ENCODE data around the gene CAMK2G. TPM values are rescaled to one million over a fixed set of nuclear protein-coding genes. Genes with fewer than 3 reads are reported as not detected.
A peak's percentile ranks its signal among the peaks of the same experiment; 100 is the strongest.
"Not testable (repeated sequence)": the region's sequence is repeated elsewhere in the genome, so short reads cannot be mapped to it uniquely, and the experiment has no call there.

The CAMK2G gene
- polyA plus RNA-seq, 2 of the 4 experiments (the other 2 are of a cell fraction), result 22.6 to 25.5 TPM

- ChIA-PET POLR2A (no interaction called here), CTCF (interaction anchor here (1.4 to 26.6 kb wide), 6 partner anchors 9 to 41 kb away, joined by 4 to 936 read pairs (median 14); partner anchors contain the start of gene PLAU)
- DNase-seq (ENCODE audit: low read depth in 1 of 2, low spot score in 1 of 2) (no peak), ATAC-seq (no peak), FAIRE-seq (no peak)
- Histone ChIP-seq H3K27ac (peak overlapping the region in 1 of 2 experiments; percentile 98; a peak in 2 of 6 replicates), H3K9me3 (no peaks in the 10 kb centered on the region), H3K4me1 (peaks cover 67% of the 10 kb centered on the region), H3K4me3 (no peak overlapping the region), H3K4me2 (no peak overlapping the region)
- WGBS (ENCODE audit: missing lambda C conversion rate), result 88% methylated on average over 1 of the region's 1 CpG
- no peak for TF ChIP-seq MAX (IDR thresholded peaks at IDR 0.05)
- TF ChIP-seq FOSL2 (IDR thresholded peaks at IDR 0.05), result no peak
- TF ChIP-seq FOSL2 (CRISPR knock-in tag; IDR thresholded peaks at IDR 0.05), result no peak
These were observed 23.3 kb upstream of the CAMK2G start for GRCh38 chr10:73897693-73898092.

GRCh38 chr10:73895381-73895780 is 21.0 kb upstream of the CAMK2G start:
- not testable (repeated sequence) for H3K9me3 ChIP-seq; H3K4me2 ChIP-seq; FAIRE-seq; H3K4me3 ChIP-seq; ATAC-seq; DNase-seq (ENCODE audit: low read depth in 1 of 2, low spot score in 1 of 2)
- POLR2A ChIA-PET, result interaction anchor here (1.9 kb wide), 1 partner anchor 12 kb away, joined by 13 read pairs; no protein-coding TSS in a partner anchor
- Histone ChIP-seq H3K4me1 (peaks cover 66% of the 10 kb centered on the region), H3K27ac (peak overlapping the region; percentile 31 to 98; a peak in 5 of 6 replicates)
- CTCF ChIA-PET, result interaction anchor here (0.6 to 26.6 kb wide), 6 partner anchors 8 to 208 kb away, joined by 3 to 936 read pairs (median 13); partner anchors contain the start of gene PLAU
- 95% methylated on average over 9 of the region's 9 CpGs for WGBS (ENCODE audit: missing lambda C conversion rate)

GRCh38 chr10:73894245-73894971 is 20.1 kb upstream of the CAMK2G start:
- CTCF ChIA-PET, result interaction anchor here (0.6 to 26.6 kb wide), 11 partner anchors 7 to 209 kb away, joined by 3 to 936 read pairs (median 3); partner anchors contain the start of gene PLAU
- H3K27ac ChIP-seq, result peak overlapping the region; percentile 97 to 98
- DNase-seq (ENCODE audit: low read depth in 1 of 2, low spot score in 1 of 2) (peak in 1 of 2 experiments; percentile 58), FAIRE-seq (no peak), ATAC-seq (peak; percentile 49 to 67; a peak in 3 of 6 replicates)
- no peaks in the 10 kb centered on the region for H3K9me3 ChIP-seq
- TF ChIP-seq ESRRA (IDR thresholded peaks at IDR 0.05; ENCODE audit: borderline replicate concordance, low read length) (no peak), EP300 (IDR thresholded peaks at IDR 0.05) (0 out of 5 replicates have a peak, but pooled peaks of 1 of the 2 experiments have one; percentile 16), RARB (CRISPR knock-in tag; IDR thresholded peaks at IDR 0.05) (no peak), HDAC2 (IDR thresholded peaks at IDR 0.05) (no peak), HOXB13 (CRISPR knock-in tag; IDR thresholded peaks at IDR 0.05; ENCODE audit: low read depth) (no peak), FOSB (CRISPR knock-in tag; IDR thresholded peaks at IDR 0.05) (no peak), FOSL2 (IDR thresholded peaks at IDR 0.05) (0 out of 2 replicates have a peak, but pooled peaks have one; percentile 44), FOSL2 (CRISPR knock-in tag; IDR thresholded peaks at IDR 0.05) (peak; percentile 74), JUNB (IDR thresholded peaks at IDR 0.05) (0 out of 2 replicates have a peak, but pooled peaks have one; percentile 54), EHMT2 (IDR thresholded peaks at IDR 0.05; ENCODE audit: low read depth) (no peak), GATA3 (IDR thresholded peaks at IDR 0.05; ENCODE audit: borderline replicate concordance) (peak; percentile 45; the same call in 1 of the 2 replicates), MAX (IDR thresholded peaks at IDR 0.05) (0 out of 2 replicates have a peak, but pooled peaks have one; percentile 23)
- POLR2A ChIA-PET, result interaction anchor here (0.7 to 1.9 kb wide), 3 partner anchors 13 to 47 kb away, joined by 3 to 13 read pairs (median 4); no protein-coding TSS in a partner anchor
- H3K4me1 ChIP-seq, result peaks cover 59% of the 10 kb centered on the region
- 63% methylated on average over 6 of the region's 6 CpGs for WGBS (ENCODE audit: missing lambda C conversion rate)
- peak overlapping the region; percentile 71 for H3K4me2 ChIP-seq
- no peak overlapping the region for H3K4me3 ChIP-seq

GRCh38 chr10:73893426-73893825 is 19.1 kb upstream of the CAMK2G start:
- no peak for DNase-seq (ENCODE audit: low read depth in 1 of 2, low spot score in 1 of 2)
- CTCF ChIA-PET, result interaction anchor here (0.9 to 26.6 kb wide), 8 partner anchors 13 to 63 kb away, joined by 3 to 936 read pairs (median 5); partner anchors contain the start of gene PLAU
- H3K4me3 ChIP-seq, result no peak overlapping the region; the same call in 2 of the 3 replicates
- 60% methylated on average over 8 of the region's 8 CpGs for WGBS (ENCODE audit: missing lambda C conversion rate)
- ATAC-seq, result peak in 1 of 2 experiments; percentile 39; a peak in 3 of 6 replicates
- POLR2A ChIA-PET, result interaction anchor here (1.2 to 7.9 kb wide), 2 partner anchors 14 to 47 kb away, joined by 3 to 98 read pairs; no protein-coding TSS in a partner anchor
- no peak for FAIRE-seq
- peaks cover 60% of the 10 kb centered on the region for H3K4me1 ChIP-seq
- H3K9me3 ChIP-seq, result no peaks in the 10 kb centered on the region
- H3K27ac ChIP-seq, result peak overlapping the region; percentile 97 to 98
- TF ChIP-seq ZSCAN20 (CRISPR knock-in tag; IDR thresholded peaks at IDR 0.05) (no peak), MAX (IDR thresholded peaks at IDR 0.05) (no peak)
- peak overlapping the region; percentile 71 for H3K4me2 ChIP-seq
